CD4-positive, alpha-beta memory T cell (primary cell): ENCODE results near the gene KRTAP5-5. TPM values are rescaled to one million over a fixed set of nuclear protein-coding genes. Genes with fewer than 3 reads are reported as not detected.
"Not testable (repeated sequence)": the region's sequence is repeated elsewhere in the genome, so short reads cannot be mapped to it uniquely, and the experiment has no call there.

ENCODE experiments used
- CTCF ChIA-PET: fragments of 350-600 bp; sonication (Branson Sonifier 250); formaldehyde crosslinking; loops from one replicate; lab custom pipeline; 2021; ENCODE audit warnings: inconsistent platforms; ENCODE audit not compliant: partially characterized antibody; lab: Charles Lee
- POLR2A ChIA-PET: fragments of 350-600 bp; sonication (Branson Sonifier 250); formaldehyde crosslinking; loops from one replicate; lab custom pipeline; 2021; ENCODE audit not compliant: partially characterized antibody; lab: Charles Lee
- DNase-seq, 5 donors: peaks; one replicate each; pipeline versions ENCODE4 v3.0.0 to v3.0.0-alpha.2; 2020 to 2022; ENCODE audit warnings: mixed read lengths in 1 of 5
- H3K27ac ChIP-seq: one replicate; pipeline ENCODE4 v1.7.0; 2013; ENCODE audit warnings: low read depth, low read length
- H3K27me3 ChIP-seq: 2 replicates; pipeline ENCODE4 v1.7.0; 2013; ENCODE audit warnings: mild to moderate bottlenecking, low read length, moderate library complexity; ENCODE audit not compliant: insufficient read depth
- H3K36me3 ChIP-seq: 2 replicates; pipeline ENCODE4 v1.7.0; 2013; ENCODE audit warnings: mild to moderate bottlenecking, low read length, moderate library complexity; ENCODE audit not compliant: insufficient read depth
- H3K4me1 ChIP-seq: 2 replicates; pipeline ENCODE4 v1.7.0; 2013; ENCODE audit warnings: mild to moderate bottlenecking, low read length, moderate library complexity; ENCODE audit not compliant: insufficient read depth
- H3K4me3 ChIP-seq, 2 donors: one replicate each; pipeline ENCODE4 v1.7.0; 2013; ENCODE audit warnings: low read length in 2 of 2, mild to moderate bottlenecking in 1 of 2
- H3K9me3 ChIP-seq, 2 donors: one replicate each; pipeline ENCODE4 v1.7.0; 2013; ENCODE audit warnings: low read length in 2 of 2, control low read depth in 1 of 2; ENCODE audit not compliant: control insufficient read depth in 1 of 2
- H3K27ac Mint-ChIP-seq, 7 donors: one replicate each; pipeline ENCODE4 v1.8.0; 2020 to 2021; ENCODE audit warnings: mixed read lengths in 7 of 7, mild to moderate bottlenecking in 6 of 7, inconsistent platforms in 3 of 7, moderate library complexity in 3 of 7
- H3K27me3 Mint-ChIP-seq, 2 donors: one replicate each; pipeline ENCODE4 v1.8.0; 2020 to 2021; ENCODE audit warnings: mixed read lengths in 2 of 2
- H3K36me3 Mint-ChIP-seq, 2 donors: one replicate each; pipeline ENCODE4 v1.8.0; 2020 to 2021; ENCODE audit warnings: mixed read lengths in 2 of 2, inconsistent platforms in 1 of 2, mild to moderate bottlenecking in 1 of 2
- H3K4me1 Mint-ChIP-seq, 4 donors: one replicate each; pipeline ENCODE4 v1.8.0; 2020 to 2021; ENCODE audit warnings: mixed read lengths in 4 of 4, mild to moderate bottlenecking in 1 of 4
- H3K4me3 Mint-ChIP-seq, 8 donors: one replicate each; pipeline ENCODE4 v1.8.0; 2020 to 2021; ENCODE audit warnings: mixed read lengths in 8 of 8, mild to moderate bottlenecking in 7 of 8, moderate library complexity in 6 of 8, inconsistent platforms in 3 of 8
- H3K9me3 Mint-ChIP-seq, 8 donors: one replicate each; pipeline ENCODE4 v1.8.0; 2020 to 2021; ENCODE audit warnings: mixed read lengths in 8 of 8, mild to moderate bottlenecking in 5 of 8, inconsistent platforms in 3 of 8, moderate library complexity in 1 of 8
- intact Hi-C: fragments of 100-400 bp; cut with micrococcal nuclease; formaldehyde crosslinking; loops from one replicate; pipeline ENCODE4 v1.15.1; 2023
- polyA plus RNA-seq, 2 donors: library from polyadenylated mRNA; unstranded; fragments of 300-500 nt; fragmentation: Illumina TruSeq; gene quantifications; one replicate each; pipeline ENCODE4 v1.2.3, GENCODE V29; 2021
- total RNA-seq, 2 experiments: library from RNA; stranded (reverse); gene quantifications; one replicate each; pipeline ENCODE4 v1.2.3, GENCODE V29; 2021

The KRTAP5-5 gene
- total and polyA plus RNA-seq, 4 experiments from 2014 or later: not detected

DNA sequence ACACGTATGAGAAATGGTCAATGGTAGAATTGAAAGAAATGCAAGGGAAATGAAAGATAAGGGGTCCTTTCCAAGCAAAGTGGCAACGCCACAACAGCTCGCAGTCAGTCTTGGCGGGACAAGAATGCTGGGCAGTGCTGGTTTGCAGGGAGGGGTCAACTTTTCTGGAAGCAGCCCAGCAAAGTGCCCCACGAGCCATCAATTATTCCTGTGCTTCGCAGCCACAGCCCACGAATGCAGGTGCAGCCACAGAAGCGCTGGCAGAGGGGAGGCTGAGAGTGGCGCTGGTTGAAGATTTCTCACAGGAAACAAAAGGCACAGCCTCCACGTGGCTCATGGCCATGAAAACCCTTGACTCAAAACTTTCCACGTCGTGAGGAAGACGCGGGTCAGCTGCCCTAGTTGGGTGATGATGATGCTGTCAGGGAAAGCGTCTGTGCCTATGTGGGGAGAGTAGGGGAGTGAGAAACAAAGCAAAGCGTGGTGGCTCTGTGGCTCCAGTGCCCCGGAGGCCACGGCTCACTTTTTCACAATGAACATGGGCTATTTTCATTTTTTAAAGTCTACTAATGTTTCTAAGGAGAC, 33.2 kb downstream of the KRTAP5-5 start:
- intact Hi-C loops, H3K27ac Mint-ChIP-seq, POLR2A ChIA-PET, H3K27ac ChIP-seq, H3K9me3 ChIP-seq, H3K36me3 ChIP-seq, DNase-seq, H3K9me3 Mint-ChIP-seq, H3K4me3 Mint-ChIP-seq, H3K36me3 Mint-ChIP-seq, H3K4me3 ChIP-seq, CTCF ChIA-PET, H3K27me3 ChIP-seq: not testable (repeated sequence)
- peaks cover 14% of the 10 kb centered on the region for H3K4me1 ChIP-seq
- H3K4me1 Mint-ChIP-seq: peaks cover 8 to 21% (median 17%) of the 10 kb centered on the region in 4 donors
- H3K27me3 Mint-ChIP-seq: peaks cover 8 to 22% of the 10 kb centered on the region in 2 donors

DNA sequence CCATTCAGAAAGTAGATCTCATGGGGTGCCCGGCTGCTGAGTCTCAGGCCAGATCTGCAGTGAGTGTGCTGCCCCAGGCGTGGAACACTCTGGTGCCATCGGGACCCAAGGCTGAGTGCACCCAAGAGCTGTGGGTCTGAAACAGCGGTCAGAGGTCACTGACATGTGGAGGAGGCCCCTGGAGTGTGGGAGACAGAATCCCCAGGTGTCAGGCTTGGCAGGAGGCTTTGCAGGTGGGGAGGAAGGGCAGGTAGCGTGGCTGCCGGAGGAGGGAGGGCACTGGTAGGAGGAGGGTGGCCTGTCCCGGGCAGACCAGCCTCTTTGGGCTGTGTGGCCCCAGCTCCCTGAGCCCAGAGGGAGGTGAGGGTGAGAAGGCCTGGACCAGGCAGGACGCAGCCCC, 35.7 kb downstream of the KRTAP5-5 start:
- no peak overlapping the region for H3K4me3 Mint-ChIP-seq
- Histone ChIP-seq H3K4me3 (no peak overlapping the region), H3K36me3 (no peaks in the 10 kb centered on the region), H3K27ac (no peak overlapping the region), H3K9me3 (no peaks in the 10 kb centered on the region), H3K4me1 (no peaks in the 10 kb centered on the region), H3K27me3 (peaks cover 3% of the 10 kb centered on the region)
- POLR2A ChIA-PET: no interaction called here
- H3K4me1 Mint-ChIP-seq: peaks cover 3 to 13% (median 6%) of the 10 kb centered on the region in 4 donors
- peaks cover 13 to 14% of the 10 kb centered on the region in 2 donors for H3K27me3 Mint-ChIP-seq
- intact Hi-C loops: no loop called here
- no peak for DNase-seq
- H3K9me3 Mint-ChIP-seq: peaks cover 0 to 4% (median 0%) of the 10 kb centered on the region in 8 donors
- H3K27ac Mint-ChIP-seq: no peak overlapping the region
- CTCF ChIA-PET: no interaction called here
- H3K36me3 Mint-ChIP-seq: no peaks in the 10 kb centered on the region

DNA sequence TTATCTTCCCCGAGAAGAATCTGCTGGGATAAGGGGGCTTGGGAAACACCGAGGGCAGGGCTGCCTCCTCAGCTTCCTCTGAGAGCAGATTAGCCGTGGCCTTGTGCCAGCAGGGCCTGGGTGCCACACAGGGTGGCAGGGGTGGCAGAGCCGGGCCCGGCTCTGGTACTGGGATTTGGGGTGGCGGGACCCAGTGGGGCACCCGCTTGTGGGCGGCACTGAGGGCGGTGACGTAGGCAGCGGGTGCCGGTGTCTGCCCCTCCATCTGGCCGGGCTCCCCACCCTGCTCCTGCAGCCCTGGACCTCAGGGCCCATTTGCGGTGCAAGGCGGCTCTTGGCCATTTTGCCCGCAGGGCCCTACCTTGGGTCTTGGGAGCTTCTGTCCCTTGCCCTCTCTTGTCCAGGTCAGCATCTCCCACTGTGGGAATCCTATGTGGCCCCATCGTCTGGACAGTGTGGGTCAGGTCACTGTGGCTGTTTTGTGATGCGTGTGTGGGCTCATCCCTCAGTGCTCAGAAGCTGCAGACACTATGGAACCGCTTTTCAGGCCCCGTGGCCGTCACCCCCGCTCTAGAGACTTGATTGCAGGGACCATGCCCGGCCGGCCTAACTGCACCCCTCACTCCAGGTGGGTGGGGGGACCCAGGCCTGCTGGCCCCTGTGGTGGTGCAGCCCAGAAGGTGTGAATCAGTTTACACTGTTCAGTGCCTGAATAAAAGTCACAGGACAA, 37.7 kb downstream of the KRTAP5-5 start:
- H3K4me1 Mint-ChIP-seq: peaks cover 0 to 4% (median under 1%) of the 10 kb centered on the region in 4 donors
- H3K27ac Mint-ChIP-seq: peak overlapping the region in 1 of 7 donors; percentile 38
- no peaks in the 10 kb centered on the region for H3K4me1 ChIP-seq
- CTCF ChIA-PET: no interaction called here
- H3K27me3 Mint-ChIP-seq: peaks cover 10 to 14% of the 10 kb centered on the region in 2 donors
- no peak overlapping the region for H3K27ac ChIP-seq
- no peak for DNase-seq
- no peak overlapping the region for H3K4me3 Mint-ChIP-seq
- no peaks in the 10 kb centered on the region for H3K9me3 ChIP-seq
- peaks cover 0 to 4% (median 0%) of the 10 kb centered on the region in 8 donors for H3K9me3 Mint-ChIP-seq
- H3K36me3 ChIP-seq: no peaks in the 10 kb centered on the region
- POLR2A ChIA-PET: no interaction called here
- intact Hi-C loops: no loop called here
- no peaks in the 10 kb centered on the region for H3K36me3 Mint-ChIP-seq
- H3K27me3 ChIP-seq: peaks cover 3% of the 10 kb centered on the region
- H3K4me3 ChIP-seq: no peak overlapping the region

DNA sequence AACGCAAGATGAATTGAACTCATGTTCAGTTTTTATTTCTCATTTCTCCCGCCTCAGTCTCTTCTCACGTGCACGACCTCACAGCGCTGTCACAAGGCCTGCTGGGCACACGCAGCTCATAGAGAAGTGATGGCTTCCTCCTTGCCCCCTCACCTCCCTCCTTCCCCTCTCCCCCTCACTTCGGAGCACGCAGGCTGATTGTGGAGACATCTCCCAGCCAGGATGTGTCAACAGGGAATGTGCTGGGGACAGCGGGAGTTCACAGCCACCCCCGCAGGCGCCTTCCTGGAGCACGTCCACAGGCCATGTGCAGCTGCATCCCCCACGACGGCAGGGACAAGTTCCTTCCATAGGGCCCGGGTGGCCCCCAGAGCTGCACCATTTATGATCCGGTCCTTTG, 38.3 kb downstream of the KRTAP5-5 start:
- no peaks in the 10 kb centered on the region for H3K36me3 ChIP-seq
- H3K4me1 ChIP-seq: no peaks in the 10 kb centered on the region
- peaks cover 0 to 2% (median 0%) of the 10 kb centered on the region in 8 donors for H3K9me3 Mint-ChIP-seq
- H3K9me3 ChIP-seq: no peaks in the 10 kb centered on the region
- H3K4me3 ChIP-seq: no peak overlapping the region
- no peaks in the 10 kb centered on the region for H3K36me3 Mint-ChIP-seq
- H3K27me3 Mint-ChIP-seq: peaks cover 7 to 14% of the 10 kb centered on the region in 2 donors
- H3K27me3 ChIP-seq: peaks cover 3% of the 10 kb centered on the region
- CTCF ChIA-PET: no interaction called here
- H3K27ac ChIP-seq: no peak overlapping the region
- POLR2A ChIA-PET: no interaction called here
- H3K27ac Mint-ChIP-seq: peak overlapping the region in 2 of 7 donors; percentile 31 to 38
- H3K4me1 Mint-ChIP-seq: peaks cover 0 to 4% (median 0%) of the 10 kb centered on the region in 4 donors
- DNase-seq: no peak
- H3K4me3 Mint-ChIP-seq: no peak overlapping the region
- intact Hi-C loops: no loop called here

DNA sequence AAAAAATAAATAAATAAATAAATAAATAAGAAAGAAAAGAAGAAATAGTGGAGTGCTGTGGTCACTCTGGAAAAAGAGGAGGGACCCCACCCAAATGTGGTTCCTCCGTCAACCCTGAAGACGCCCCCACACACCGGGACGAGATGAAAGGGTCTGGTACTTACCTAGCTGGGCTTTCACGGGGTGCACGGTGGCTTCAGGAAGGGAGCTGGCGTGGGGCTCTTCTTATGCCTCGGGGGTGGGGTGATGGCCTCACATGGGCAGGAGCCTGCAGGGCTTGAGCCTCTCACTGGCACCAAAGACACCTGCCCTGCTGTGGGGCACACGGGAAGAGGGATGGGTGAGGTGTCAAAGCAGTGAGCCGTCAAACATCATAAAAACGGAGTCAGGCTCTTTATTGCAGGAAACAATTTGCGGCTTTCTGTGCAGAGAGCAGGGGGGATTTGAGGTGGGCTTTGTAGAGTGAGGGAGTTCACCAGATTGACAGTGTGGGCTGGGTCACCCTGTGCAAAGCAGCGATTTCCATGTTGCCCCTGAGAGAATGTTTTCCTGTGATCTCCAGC, 39.4 kb downstream of the KRTAP5-5 start:
- no peaks in the 10 kb centered on the region for H3K9me3 Mint-ChIP-seq
- no peak overlapping the region for H3K4me3 ChIP-seq
- H3K4me3 Mint-ChIP-seq: no peak overlapping the region
- peaks cover 3% of the 10 kb centered on the region for H3K27me3 ChIP-seq
- CTCF ChIA-PET: no interaction called here
- H3K36me3 Mint-ChIP-seq: no peaks in the 10 kb centered on the region
- POLR2A ChIA-PET: no interaction called here
- peaks cover 0 to 4% (median 0%) of the 10 kb centered on the region in 4 donors for H3K4me1 Mint-ChIP-seq
- H3K9me3 ChIP-seq: no peaks in the 10 kb centered on the region
- no peak for DNase-seq
- H3K27me3 Mint-ChIP-seq: peaks cover 11 to 15% of the 10 kb centered on the region in 2 donors
- intact Hi-C loops: no loop called here
- H3K4me1 ChIP-seq: no peaks in the 10 kb centered on the region
- H3K36me3 ChIP-seq: no peaks in the 10 kb centered on the region
- H3K27ac ChIP-seq: no peak overlapping the region
- peak overlapping the region in 2 of 7 donors; percentile 32 to 56 for H3K27ac Mint-ChIP-seq

DNA sequence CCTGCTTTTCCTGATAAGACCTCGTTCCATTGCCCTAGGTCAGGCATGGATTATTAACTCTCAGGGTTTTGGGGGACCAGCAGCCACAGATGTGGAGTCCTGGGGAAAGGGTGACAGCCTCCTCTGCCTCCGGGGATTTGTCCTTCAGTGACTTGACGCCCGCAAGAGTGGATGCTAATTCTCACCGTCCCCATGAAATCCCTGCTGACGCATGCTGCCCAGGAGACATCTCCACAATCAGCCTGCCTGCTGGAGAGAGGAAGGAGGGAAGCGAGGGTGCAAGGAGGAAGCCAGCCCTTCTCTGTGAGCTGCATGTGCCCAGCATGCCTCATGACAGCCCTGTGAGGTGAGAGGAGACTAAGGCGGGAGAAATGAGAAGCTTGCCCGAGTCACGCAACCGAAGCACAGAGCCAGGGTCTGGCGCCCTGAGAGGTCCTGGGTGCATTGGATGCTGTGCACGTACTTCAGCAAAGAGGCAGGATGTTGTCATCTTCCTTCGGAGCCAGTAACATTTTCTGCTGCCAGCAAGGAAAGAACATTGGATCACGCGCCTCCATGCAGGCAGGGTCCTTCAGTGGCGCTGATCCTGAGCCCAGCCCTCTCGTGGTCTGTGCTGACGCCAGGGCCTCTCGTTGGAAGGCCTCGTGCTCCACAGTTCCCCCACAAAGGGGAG, 40.1 kb downstream of the KRTAP5-5 start:
- ChIA-PET POLR2A (no interaction called here), CTCF (no interaction called here)
- Mint-ChIP-seq H3K9me3 (no peaks in the 10 kb centered on the region), H3K36me3 (no peaks in the 10 kb centered on the region), H3K27me3 (peaks cover 11 to 15% of the 10 kb centered on the region in 2 donors), H3K4me3 (no peak overlapping the region), H3K27ac (peak overlapping the region in 1 of 7 donors; percentile 32), H3K4me1 (peaks cover 0 to 4% (median 0%) of the 10 kb centered on the region in 4 donors)
- no peaks in the 10 kb centered on the region for H3K9me3 ChIP-seq
- intact Hi-C loops: no loop called here
- no peak overlapping the region for H3K27ac ChIP-seq
- H3K27me3 ChIP-seq: peaks cover 3% of the 10 kb centered on the region
- H3K4me1 ChIP-seq: no peaks in the 10 kb centered on the region
- no peak overlapping the region for H3K4me3 ChIP-seq
- no peaks in the 10 kb centered on the region for H3K36me3 ChIP-seq
- no peak for DNase-seq

DNA sequence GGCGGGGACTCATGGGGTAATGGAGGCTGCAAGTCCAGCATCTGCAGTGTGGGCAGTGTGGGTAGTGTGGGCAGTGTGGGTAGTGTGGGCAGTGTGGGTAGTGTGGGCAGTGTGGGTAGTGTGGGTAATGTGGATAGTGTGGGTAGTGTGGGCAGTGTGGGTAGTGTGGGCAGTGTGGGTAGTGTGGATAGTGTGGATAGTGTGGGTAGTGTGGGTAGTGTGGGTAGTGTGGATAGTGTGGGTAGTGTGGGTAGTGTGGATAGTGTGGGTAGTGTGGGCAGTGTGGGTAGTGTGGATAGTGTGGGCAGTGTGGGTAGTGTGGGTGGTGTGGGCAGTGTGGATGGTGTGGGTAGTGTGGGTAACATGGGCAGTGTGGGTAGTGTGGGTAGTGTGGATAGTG, 40.9 kb downstream of the KRTAP5-5 start:
- H3K36me3 Mint-ChIP-seq, H3K27me3 ChIP-seq, CTCF ChIA-PET, H3K36me3 ChIP-seq, DNase-seq, H3K9me3 ChIP-seq, H3K4me1 ChIP-seq, H3K9me3 Mint-ChIP-seq, intact Hi-C loops, POLR2A ChIA-PET, H3K4me1 Mint-ChIP-seq, H3K4me3 Mint-ChIP-seq, H3K27ac ChIP-seq, H3K27ac Mint-ChIP-seq, H3K4me3 ChIP-seq: not testable (repeated sequence)
- H3K27me3 Mint-ChIP-seq: peaks cover 12 to 16% of the 10 kb centered on the region in 2 donors
